HEK293T (cell line): ENCODE results near the gene PPARA.
"Not testable (repeated sequence)": the region's sequence is repeated elsewhere in the genome, so short reads cannot be mapped to it uniquely, and the experiment has no call there.

ENCODE experiments used
- CTCF ChIA-PET: fragments of 350-600 bp; formaldehyde crosslinking; extraction: SDS; loops from one replicate; lab custom pipeline; 2021; ENCODE audit warnings: antibody characterized with exemption, inconsistent platforms; lab: Yijun Ruan, JAX
- POLR2A ChIA-PET: fragments of 350-600 bp; formaldehyde crosslinking; extraction: SDS; loops from one replicate; lab custom pipeline; 2020; ENCODE audit warnings: antibody characterized with exemption, inconsistent platforms; lab: Yijun Ruan, JAX
- DNase-seq: peaks from one replicate; pipeline ENCODE4 v3.0.0; 2012; ENCODE audit warnings: mixed read lengths; ENCODE audit errors: extremely low spot score
- ARNT ChIP-seq: fragments of 450-650 bp; IDR thresholded peaks from 2 replicates; pipeline ENCODE4 v1.6.1; 2017; ENCODE audit warnings: mild to moderate bottlenecking
- BHLHE40 ChIP-seq: fragments of 450-650 bp; IDR thresholded peaks from 2 replicates; pipeline ENCODE4 v1.6.1; 2016; ENCODE audit warnings: mild to moderate bottlenecking, moderate library complexity, borderline replicate concordance
- CTBP1 ChIP-seq: fragments of 450-650 bp; IDR thresholded peaks from 2 replicates; pipeline ENCODE4 v1.6.1; 2016; ENCODE audit warnings: borderline replicate concordance
- ELF4 ChIP-seq: fragments of 450-650 bp; IDR thresholded peaks from 2 replicates; pipeline ENCODE4 v1.6.1; 2017; ENCODE audit warnings: antibody characterized with exemption
- FOXA1 ChIP-seq: fragments of 450-650 bp; IDR thresholded peaks from 2 replicates; pipeline ENCODE4 v1.6.1; 2016; ENCODE audit warnings: mild to moderate bottlenecking
- FOXK2 ChIP-seq: fragments of 450-650 bp; IDR thresholded peaks from 2 replicates; pipeline ENCODE4 v1.6.1; 2016; ENCODE audit warnings: mild to moderate bottlenecking
- FOXM1 ChIP-seq: fragments of 450-650 bp; IDR thresholded peaks from 2 replicates; pipeline ENCODE4 v1.6.1; 2017; ENCODE audit warnings: mild to moderate bottlenecking, borderline replicate concordance
- HDGF ChIP-seq: fragments of 450-650 bp; IDR thresholded peaks from 2 replicates; pipeline ENCODE4 v1.6.1; 2017; ENCODE audit warnings: antibody characterized with exemption, borderline replicate concordance
- L3MBTL2 ChIP-seq: fragments of 450-650 bp; conservative IDR thresholded peaks from 2 replicates; pipeline ENCODE4 v1.6.1; 2016; ENCODE audit warnings: mild to moderate bottlenecking
- LEF1 ChIP-seq: fragments of 450-650 bp; IDR thresholded peaks from 2 replicates; pipeline ENCODE4 v1.6.1; 2017; ENCODE audit warnings: mild to moderate bottlenecking, borderline replicate concordance
- NFRKB ChIP-seq: fragments of 450-650 bp; IDR thresholded peaks from 2 replicates; pipeline ENCODE4 v1.6.1; 2016; ENCODE audit warnings: mild to moderate bottlenecking, moderate library complexity
- SP1 ChIP-seq: fragments of 450-650 bp; IDR thresholded peaks from 2 replicates; pipeline ENCODE4 v1.6.1; 2017
- SUZ12 ChIP-seq: fragments of 450-650 bp; IDR thresholded peaks from 2 replicates; pipeline ENCODE4 v1.6.1; 2016; ENCODE audit warnings: mild to moderate bottlenecking
- TARDBP ChIP-seq: fragments of 450-650 bp; IDR thresholded peaks from 2 replicates; pipeline ENCODE4 v1.6.1; 2016
- ZNF384 ChIP-seq: fragments of 450-650 bp; IDR thresholded peaks from 2 replicates; pipeline ENCODE4 v1.6.1; 2016
- TF ChIP-seq, protein P1 (sequence below): fragments of 450-650 bp; IDR thresholded peaks from 2 replicates; pipeline ENCODE4 v1.6.1; 2016

The PPARA gene

DNA sequence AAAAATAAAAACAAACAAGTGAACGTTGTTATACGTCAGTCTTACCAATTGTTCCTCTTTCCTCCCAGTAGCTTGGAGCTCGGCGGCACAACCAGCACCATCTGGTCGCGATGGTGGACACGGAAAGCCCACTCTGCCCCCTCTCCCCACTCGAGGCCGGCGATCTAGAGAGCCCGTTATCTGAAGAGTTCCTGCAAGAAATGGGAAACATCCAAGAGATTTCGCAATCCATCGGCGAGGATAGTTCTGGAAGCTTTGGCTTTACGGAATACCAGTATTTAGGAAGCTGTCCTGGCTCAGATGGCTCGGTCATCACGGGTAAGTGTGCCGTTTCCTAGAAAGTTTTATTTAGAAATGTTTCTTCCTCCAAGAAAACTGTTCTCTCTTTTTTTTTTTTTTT lies 47.9 kb downstream of the PPARA start:
- POLR2A ChIA-PET = no interaction called here
- no peak for TF ChIP-seq FOXA1
- no peak for TF ChIP-seq FOXM1
- TF ChIP-seq TARDBP = no peak
- TF ChIP-seq, protein P1, sequence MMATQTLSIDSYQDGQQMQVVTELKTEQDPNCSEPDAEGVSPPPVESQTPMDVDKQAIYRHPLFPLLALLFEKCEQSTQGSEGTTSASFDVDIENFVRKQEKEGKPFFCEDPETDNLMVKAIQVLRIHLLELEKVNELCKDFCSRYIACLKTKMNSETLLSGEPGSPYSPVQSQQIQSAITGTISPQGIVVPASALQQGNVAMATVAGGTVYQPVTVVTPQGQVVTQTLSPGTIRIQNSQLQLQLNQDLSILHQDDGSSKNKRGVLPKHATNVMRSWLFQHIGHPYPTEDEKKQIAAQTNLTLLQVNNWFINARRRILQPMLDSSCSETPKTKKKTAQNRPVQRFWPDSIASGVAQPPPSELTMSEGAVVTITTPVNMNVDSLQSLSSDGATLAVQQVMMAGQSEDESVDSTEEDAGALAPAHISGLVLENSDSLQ = no peak
- no peak for TF ChIP-seq CTBP1
- no peak for TF ChIP-seq FOXK2
- TF ChIP-seq BHLHE40 = no peak
- CTCF ChIA-PET = no interaction called here
- DNase-seq = no peak

DNA sequence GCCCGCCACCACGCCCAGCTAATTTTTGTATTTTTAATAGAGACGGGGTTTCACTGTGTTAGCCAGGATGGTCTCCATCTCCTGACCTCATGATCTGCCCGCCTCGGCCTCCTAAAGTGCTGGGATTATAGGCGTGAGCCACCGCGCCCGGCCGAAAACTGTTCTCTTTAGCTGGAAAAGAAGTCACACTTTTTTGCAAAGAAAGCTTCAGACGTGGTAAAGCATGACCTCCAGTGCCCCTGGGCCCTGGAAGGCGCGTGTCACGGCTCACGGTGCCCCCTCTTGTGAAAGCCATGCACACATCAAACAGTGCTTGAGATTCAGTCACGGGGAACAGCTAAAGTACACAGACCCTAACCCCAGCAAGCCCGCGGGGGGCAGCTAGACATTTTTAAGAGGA lies 48.5 kb downstream of the PPARA start:
- CTCF ChIA-PET = not testable (repeated sequence)

DNA sequence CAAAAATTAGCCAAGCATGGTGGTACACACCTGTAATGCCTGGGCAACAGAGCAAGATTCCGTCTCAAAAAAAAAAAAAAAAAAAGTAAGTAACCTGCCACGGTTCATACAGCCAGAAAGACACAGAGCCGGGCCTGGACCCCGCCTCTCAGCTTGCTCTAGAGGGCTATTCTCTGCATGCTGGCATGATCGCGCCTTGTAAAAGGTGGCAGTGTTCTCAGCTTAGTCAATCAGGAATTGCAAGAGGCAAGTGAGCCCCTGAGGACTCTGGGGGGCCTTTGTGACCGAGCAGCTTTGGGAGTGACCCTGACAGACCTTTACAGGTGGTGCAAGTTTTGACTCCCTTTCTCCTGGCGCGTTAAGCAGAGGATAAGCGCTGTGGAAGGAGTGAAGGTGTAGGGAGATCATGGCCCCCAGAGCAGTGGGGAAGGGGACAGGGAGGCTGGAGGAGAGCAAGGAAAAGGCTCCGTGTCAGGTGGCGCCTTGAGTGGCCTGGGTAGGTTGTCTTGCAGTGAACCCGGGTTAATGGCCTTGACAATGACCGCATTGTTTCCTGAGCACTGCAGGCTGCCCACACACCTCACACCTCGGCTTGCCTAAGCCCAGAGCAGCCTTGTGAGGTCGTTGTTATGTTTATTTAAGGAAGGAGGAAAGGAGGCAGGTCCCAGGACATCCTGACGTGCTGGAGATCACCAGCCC lies 50.9 kb downstream of the PPARA start:
- TF ChIP-seq L3MBTL2 = no peak
- TF ChIP-seq TARDBP = no peak
- TF ChIP-seq SUZ12 = no peak
- no peak for TF ChIP-seq FOXA1
- no peak for TF ChIP-seq FOXM1
- TF ChIP-seq SP1 = no peak
- TF ChIP-seq ZNF384 = no peak
- TF ChIP-seq NFRKB = no peak
- TF ChIP-seq, protein P1 = no peak
- no peak for TF ChIP-seq FOXK2
- no peak for TF ChIP-seq ELF4
- TF ChIP-seq CTBP1 = no peak
- no peak for TF ChIP-seq BHLHE40
- no peak for TF ChIP-seq ARNT
- TF ChIP-seq HDGF = no peak
- TF ChIP-seq LEF1 = no peak
- ChIA-PET POLR2A (interaction anchor here (1.6 kb wide), 1 partner anchor 49 kb away, joined by 6 read pairs; the partner anchor contains the start of gene CDPF1), CTCF (no interaction called here)
- DNase-seq = no peak

More for the DNA sequence above, 48.5 kb downstream of the PPARA start:
- DNase-seq, POLR2A ChIA-PET: not testable (repeated sequence)

DNA sequence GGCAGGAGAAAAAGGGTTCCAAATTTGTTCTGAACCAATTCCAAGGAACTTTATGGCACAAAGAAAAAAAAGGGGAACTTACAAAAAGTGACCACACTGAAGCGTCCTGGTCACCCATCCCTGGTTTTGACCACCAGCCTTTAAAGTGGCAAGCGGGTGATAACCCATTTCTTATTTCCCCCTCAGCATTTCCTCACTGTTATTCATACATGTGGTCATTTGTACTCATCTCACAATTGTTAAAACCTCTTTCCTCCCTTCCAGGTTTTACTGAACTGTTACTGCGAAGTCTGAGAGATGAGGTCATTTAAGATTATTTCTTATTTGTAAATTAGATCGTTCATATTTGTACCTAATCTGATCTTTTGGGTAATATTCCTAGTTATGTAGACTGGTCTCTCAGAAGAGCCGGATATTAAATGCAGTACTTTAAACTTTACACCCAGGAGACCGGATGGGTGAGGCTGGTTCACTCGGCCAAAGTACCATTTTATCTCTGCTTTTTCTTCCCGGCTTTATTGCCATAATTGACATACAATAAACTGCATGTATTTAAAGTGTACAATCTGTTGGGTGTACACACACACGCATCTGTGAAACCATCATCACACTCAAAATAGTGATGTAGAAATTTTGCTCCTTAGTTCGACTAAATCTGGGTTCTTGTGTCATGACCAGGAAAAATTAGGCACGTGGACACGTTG lies 52.7 kb downstream of the PPARA start:
- no peak for TF ChIP-seq ZNF384
- no peak for TF ChIP-seq ARNT
- TF ChIP-seq BHLHE40 = no peak
- no peak for TF ChIP-seq L3MBTL2
- no peak for TF ChIP-seq CTBP1
- no peak for TF ChIP-seq HDGF
- TF ChIP-seq TARDBP = no peak
- no peak for TF ChIP-seq FOXM1
- TF ChIP-seq NFRKB = no peak
- no peak for TF ChIP-seq ELF4
- TF ChIP-seq, protein P1 = no peak
- TF ChIP-seq FOXA1 = no peak
- no peak for DNase-seq
- ChIA-PET POLR2A (no interaction called here), CTCF (no interaction called here)

DNA sequence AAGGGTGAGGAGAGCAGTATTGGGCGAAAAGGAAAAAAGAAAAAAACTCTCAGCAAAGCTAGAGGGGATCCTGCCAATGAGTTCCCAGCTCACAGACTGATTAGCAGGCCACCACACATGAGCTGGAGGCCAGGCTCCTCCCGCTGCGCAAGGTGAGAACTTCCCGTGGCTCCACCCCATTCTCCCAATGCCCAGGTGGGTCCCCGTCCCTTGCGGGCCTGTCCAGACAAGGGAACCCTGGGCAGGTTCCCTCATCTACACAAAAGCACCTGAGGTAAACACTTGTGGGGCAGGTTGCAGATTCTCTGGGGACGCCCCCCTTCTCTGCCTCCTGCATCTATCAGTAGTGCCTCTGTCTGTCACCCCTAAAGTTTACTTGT lies 53.3 kb downstream of the PPARA start:
- DNase-seq = no peak
- no peak for TF ChIP-seq ZNF384
- CTCF ChIA-PET = no interaction called here
- POLR2A ChIA-PET = no interaction called here

DNA sequence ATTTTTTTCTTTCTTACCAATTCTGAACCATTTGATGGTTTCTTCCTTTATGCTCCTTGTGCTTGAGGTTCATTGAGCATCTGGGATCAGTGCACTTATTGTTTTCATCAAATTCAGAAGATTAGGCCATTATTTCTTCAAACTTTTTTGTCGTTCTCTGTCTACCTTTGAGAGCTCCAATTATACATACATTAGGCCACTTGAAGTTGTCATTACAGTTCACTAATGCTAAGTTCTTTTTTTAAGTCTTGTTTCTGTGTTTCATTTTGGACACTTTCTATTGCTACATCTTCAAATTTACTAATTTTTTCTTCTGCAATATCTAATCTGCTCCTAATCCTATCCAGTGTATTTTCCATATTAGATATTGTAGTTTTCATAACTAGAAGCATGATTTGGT lies 58.9 kb downstream of the PPARA start:
- POLR2A ChIA-PET = no interaction called here
- TF ChIP-seq CTBP1 (no peak), BHLHE40 (no peak), SUZ12 (no peak), HDGF (no peak), ARNT (no peak), FOXM1 (no peak), TARDBP (no peak), LEF1 (no peak)
- no peak for DNase-seq

DNA sequence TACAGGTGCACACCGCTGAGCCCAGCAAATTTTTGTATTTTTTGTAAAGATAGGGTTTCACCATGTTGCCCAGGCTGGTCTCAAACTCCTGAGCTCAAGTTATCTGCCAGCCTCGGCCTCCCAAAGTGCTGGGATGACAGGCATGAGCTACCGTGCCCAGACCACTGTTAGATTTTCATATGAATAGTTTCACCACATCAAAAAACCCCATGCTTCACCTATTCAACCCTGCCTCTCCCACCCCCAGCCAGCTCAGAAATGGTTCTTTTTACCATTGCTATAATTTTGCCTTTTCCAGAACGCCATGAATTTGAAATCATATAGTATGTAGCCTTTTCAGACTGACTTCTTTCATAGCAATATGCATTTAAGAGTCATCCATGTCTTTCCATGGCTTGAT lies 61.9 kb downstream of the PPARA start:
- no peak for DNase-seq
- TF ChIP-seq FOXM1 = no peak
- TF ChIP-seq CTBP1 = no peak
- no peak for TF ChIP-seq BHLHE40
- no peak for TF ChIP-seq TARDBP
- TF ChIP-seq, protein P1 = no peak
- TF ChIP-seq ZNF384 = no peak
- TF ChIP-seq SP1 = no peak
- no peak for TF ChIP-seq FOXK2
- TF ChIP-seq SUZ12 = no peak
- no peak for TF ChIP-seq LEF1
- no peak for TF ChIP-seq HDGF
- no peak for TF ChIP-seq L3MBTL2
- TF ChIP-seq ELF4 = no peak
- TF ChIP-seq FOXA1 = no peak
- no peak for TF ChIP-seq ARNT
- no peak for TF ChIP-seq NFRKB
- CTCF ChIA-PET = no interaction called here
- POLR2A ChIA-PET = no interaction called here

More for the DNA sequence above, 58.9 kb downstream of the PPARA start:
- CTCF ChIA-PET = no interaction called here
